Caco-2 (cell line): Measurements from ENCODE around the gene JADE2. TPM values are rescaled to one million over a fixed set of nuclear protein-coding genes. Genes with fewer than 3 reads are reported as not detected.

ENCODE experiments used
- BruUV-seq: library from RNA; stranded (reverse); fragments of 400-500 nt; replicated peaks from 2 replicates; lab custom pipeline; 2021; lab: Mats Ljungman, UMichigan
- CTCF ChIA-PET: fragments of 300-600 bp; sonication (Branson Sonifier 250); formaldehyde crosslinking; loops from one replicate; lab custom pipeline; 2022; ENCODE audit warnings: antibody characterized with exemption; lab: Charles Lee
- POLR2A ChIA-PET: fragments of 300-600 bp; sonication (Branson Sonifier 250); formaldehyde crosslinking; loops from one replicate; lab custom pipeline; 2022; ENCODE audit warnings: antibody characterized with exemption; lab: Charles Lee
- DNase-seq, 2 experiments: peaks; one replicate each; pipeline versions ENCODE4 v3.0.0 to v3.0.0-alpha.2; 2020 to 2022
- H3K27me3 ChIP-seq: replicated peaks from 2 replicates; pipeline ENCODE4 v1.6.0; 2011; ENCODE audit warnings: low read length; ENCODE audit not compliant: control insufficient read depth, insufficient read depth
- H3K36me3 ChIP-seq: 2 replicates; pipeline ENCODE4 v1.5.1; 2011; ENCODE audit warnings: low read length; ENCODE audit not compliant: control insufficient read depth, insufficient read depth
- H3K4me1 ChIP-seq: fragments of 250-450 bp; sonication (Bioruptor Pico); 2 replicates; pipeline ENCODE4 v1.5.1; 2020; ENCODE audit warnings: mild to moderate bottlenecking
- H3K4me3 ChIP-seq: 2 replicates; pipeline ENCODE4 v1.5.1; 2011; ENCODE audit warnings: low read depth, mild to moderate bottlenecking, control low read depth, low read length
- H3K9me3 ChIP-seq: fragments of 250-450 bp; sonication (Bioruptor Pico); 2 replicates; pipeline ENCODE4 v1.5.1; 2020; ENCODE audit warnings: mild to moderate bottlenecking, moderate library complexity
- H3K27ac Mint-ChIP-seq: one replicate; pipeline ENCODE4 v1.8.0; 2022; ENCODE audit warnings: mixed read lengths; ENCODE audit not compliant: unreplicated experiment
- H3K27me3 Mint-ChIP-seq: one replicate; pipeline ENCODE4 v1.8.0; 2022; ENCODE audit warnings: mixed read lengths; ENCODE audit not compliant: insufficient read depth, unreplicated experiment
- H3K36me3 Mint-ChIP-seq: one replicate; pipeline ENCODE4 v1.8.0; 2022; ENCODE audit warnings: mild to moderate bottlenecking, mixed read lengths; ENCODE audit not compliant: insufficient read depth, unreplicated experiment
- H3K4me1 Mint-ChIP-seq: one replicate; pipeline ENCODE4 v1.8.0; 2022; ENCODE audit warnings: low read depth, mixed read lengths; ENCODE audit not compliant: unreplicated experiment
- H3K4me3 Mint-ChIP-seq: one replicate; pipeline ENCODE4 v1.8.0; 2022; ENCODE audit warnings: mild to moderate bottlenecking, moderate library complexity, mixed read lengths; ENCODE audit not compliant: unreplicated experiment
- H3K9me3 Mint-ChIP-seq: one replicate; pipeline ENCODE4 v1.8.0; 2022; ENCODE audit warnings: mixed read lengths; ENCODE audit not compliant: unreplicated experiment
- CTCF ChIP-seq, 2 experiments: fragments of 200-600 bp in 1 of 2; IDR thresholded peaks; 1 replicate in 1 of 2; 2 replicates in 1 of 2; pipeline versions ENCODE4 v1.5.1 to v1.8.0; 2011 to 2022; ENCODE audit warnings: antibody characterized with exemption in 1 of 2, control low read depth in 1 of 2, inconsistent platforms in 1 of 2, low read depth in 1 of 2, low read length in 1 of 2, mild to moderate bottlenecking in 1 of 2, moderate library complexity in 1 of 2; ENCODE audit not compliant: insufficient read depth in 1 of 2, severe bottlenecking in 1 of 2, unreplicated experiment in 1 of 2
- intact Hi-C: fragments of 100-400 bp; cut with micrococcal nuclease; formaldehyde crosslinking; loops from one replicate; pipeline ENCODE4 v1.10.0; 2022; ENCODE audit not compliant: unreplicated experiment
- total RNA-seq: library from RNA; stranded (reverse); gene quantifications from 2 replicates; pipeline ENCODE4 v1.2.3, GENCODE V29; 2022

The JADE2 gene
- total RNA-seq, 1 experiment from 2014 or later = 67.6 TPM

- Histone ChIP-seq H3K36me3 (0 out of 2 replicates have a peak, but pooled peaks cover 3% of the 10 kb centered on the region), H3K4me3 (no peak overlapping the region), H3K4me1 (peaks cover 9% of the 10 kb centered on the region), H3K27me3 (no peaks in the 10 kb centered on the region), H3K9me3 (no peaks in the 10 kb centered on the region)
- intact Hi-C loops = no loop called here
- H3K27me3 Mint-ChIP-seq = no peaks in the 10 kb centered on the region
- H3K36me3 Mint-ChIP-seq = peaks cover 32% of the 10 kb centered on the region
- no peaks in the 10 kb centered on the region for H3K9me3 Mint-ChIP-seq
- DNase-seq = no peak
- ChIA-PET POLR2A (interaction anchor here (0.5 kb wide), 1 partner anchor 10 kb away, joined by 3 read pairs; no protein-coding TSS in a partner anchor), CTCF (no interaction called here)
- H3K4me3 Mint-ChIP-seq = no peak overlapping the region
- BruUV-seq = no TSS peak
- no peak overlapping the region for H3K27ac Mint-ChIP-seq
- TF ChIP-seq CTCF (IDR thresholded peaks at IDR 0.05; ENCODE audit: insufficient read depth in 1 of 2, low read depth in 1 of 2, low read length in 1 of 2, severe bottlenecking in 1 of 2, unreplicated experiment in 1 of 2) = no peak
- H3K4me1 Mint-ChIP-seq = no peaks in the 10 kb centered on the region
Observed at GRCh38 chr5:134534058-134534725, 8.7 kb downstream of the JADE2 start.

GRCh38 chr5:134534726-134535110 is 9.2 kb downstream of the JADE2 start:
- no TSS peak for BruUV-seq
- Mint-ChIP-seq H3K27me3 (no peaks in the 10 kb centered on the region), H3K4me3 (no peak overlapping the region), H3K36me3 (peaks cover 37% of the 10 kb centered on the region), H3K27ac (no peak overlapping the region), H3K9me3 (no peaks in the 10 kb centered on the region), H3K4me1 (no peaks in the 10 kb centered on the region)
- ChIA-PET CTCF (no interaction called here), POLR2A (interaction anchor here (0.5 kb wide), 1 partner anchor 11 kb away, joined by 3 read pairs; no protein-coding TSS in a partner anchor)
- H3K4me1 ChIP-seq = peaks cover 4% of the 10 kb centered on the region
- no peaks in the 10 kb centered on the region for H3K27me3 ChIP-seq
- H3K36me3 ChIP-seq = peaks cover 3% of the 10 kb centered on the region; the same call in 1 of the 2 replicates
- H3K9me3 ChIP-seq = no peaks in the 10 kb centered on the region
- TF ChIP-seq CTCF (IDR thresholded peaks at IDR 0.05; ENCODE audit: insufficient read depth in 1 of 2, low read depth in 1 of 2, low read length in 1 of 2, severe bottlenecking in 1 of 2, unreplicated experiment in 1 of 2) = no peak
- H3K4me3 ChIP-seq = no peak overlapping the region
- no peak for DNase-seq
- intact Hi-C loops = no loop called here

DNA sequence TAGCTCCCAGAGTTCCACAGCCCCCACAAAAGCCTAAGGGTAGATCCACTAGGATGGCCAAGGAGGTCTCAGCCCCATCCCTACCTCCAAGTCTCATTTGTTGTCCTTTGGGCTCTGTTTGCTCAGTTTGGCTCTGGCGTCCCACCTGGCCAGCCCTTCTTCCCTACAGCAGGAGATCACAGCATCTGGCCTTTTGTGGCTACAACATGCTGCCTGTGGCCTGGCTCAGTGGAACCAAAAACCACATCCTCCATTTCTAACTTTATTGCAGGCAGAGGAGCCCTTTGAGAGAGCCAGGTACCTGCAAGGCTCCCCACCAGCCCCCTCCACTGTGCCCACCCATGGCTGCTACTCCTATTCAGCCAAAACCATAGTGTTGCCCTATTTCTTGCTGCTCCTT is 11.4 kb downstream of the JADE2 start:
- Mint-ChIP-seq H3K27me3 (no peaks in the 10 kb centered on the region), H3K4me1 (no peaks in the 10 kb centered on the region), H3K27ac (no peak overlapping the region), H3K4me3 (no peak overlapping the region), H3K9me3 (no peaks in the 10 kb centered on the region), H3K36me3 (peaks cover 54% of the 10 kb centered on the region)
- ChIA-PET CTCF (no interaction called here), POLR2A (no interaction called here)
- Histone ChIP-seq H3K4me1 (no peaks in the 10 kb centered on the region), H3K27me3 (no peaks in the 10 kb centered on the region), H3K9me3 (no peaks in the 10 kb centered on the region), H3K4me3 (no peak overlapping the region), H3K36me3 (peaks cover 6% of the 10 kb centered on the region; the same call in 1 of the 2 replicates)
- intact Hi-C loops = no loop called here
- DNase-seq = no peak
- no peak for TF ChIP-seq CTCF (IDR thresholded peaks at IDR 0.05; ENCODE audit: insufficient read depth in 1 of 2, low read depth in 1 of 2, low read length in 1 of 2, severe bottlenecking in 1 of 2, unreplicated experiment in 1 of 2)
- no TSS peak for BruUV-seq
